Natural killer cell (primary cell): ENCODE measurements around the gene DUS4L. TPM values are rescaled to one million over a fixed set of nuclear protein-coding genes. Genes with fewer than 3 reads are reported as not detected.

ENCODE experiments used
- ATAC-seq, 3 donors: fragments of 150-1000 bp in 2 of 3; fragments of 200-7000 bp in 1 of 3; cut with Tn5 transposase; 1 replicate in 1 of 3; 2 replicates in 2 of 3; pipeline ENCODE4 v1.10.0; 2021; ENCODE audit warnings: mild to moderate bottlenecking in 2 of 3, moderate library complexity in 2 of 3
- DNase-seq, 2 donors: peaks; one replicate each; pipeline versions ENCODE4 v3.0.0 to v3.0.0-alpha.2; 2013 to 2021; ENCODE audit warnings: mixed read lengths in 1 of 2
- H3K27ac ChIP-seq: one replicate; pipeline ENCODE4 v1.5.1; 2013; ENCODE audit warnings: mild to moderate bottlenecking, low read length
- H3K27me3 ChIP-seq: one replicate; pipeline ENCODE4 v1.6.1; 2013; ENCODE audit warnings: low read length; ENCODE audit not compliant: control insufficient read depth, insufficient read depth
- H3K36me3 ChIP-seq: one replicate; pipeline ENCODE4 v1.6.1; 2013; ENCODE audit warnings: low read length; ENCODE audit not compliant: control insufficient read depth, insufficient read depth
- H3K4me1 ChIP-seq: one replicate; pipeline ENCODE4 v1.6.1; 2013; ENCODE audit warnings: low read length; ENCODE audit not compliant: control insufficient read depth, insufficient read depth
- H3K4me3 ChIP-seq: one replicate; pipeline ENCODE4 v1.5.1; 2013; ENCODE audit warnings: low read length
- H3K9me3 ChIP-seq: one replicate; pipeline ENCODE4 v1.6.1; 2013; ENCODE audit warnings: low read length; ENCODE audit not compliant: control insufficient read depth, insufficient read depth
- H3K27ac Mint-ChIP-seq, 2 donors: one replicate each; pipeline ENCODE4 v1.8.0; 2022; ENCODE audit warnings: mild to moderate bottlenecking in 2 of 2, mixed read lengths in 2 of 2, moderate library complexity in 1 of 2
- H3K27me3 Mint-ChIP-seq, 2 donors: one replicate each; pipeline ENCODE4 v1.8.0; 2022; ENCODE audit warnings: low read depth in 2 of 2, mixed read lengths in 2 of 2
- H3K36me3 Mint-ChIP-seq: one replicate; pipeline ENCODE4 v1.8.0; 2022; ENCODE audit warnings: mixed read lengths
- H3K4me1 Mint-ChIP-seq, 2 donors: one replicate each; pipeline ENCODE4 v1.8.0; 2022; ENCODE audit warnings: mixed read lengths in 2 of 2
- H3K4me3 Mint-ChIP-seq: one replicate; pipeline ENCODE4 v1.8.0; 2022; ENCODE audit warnings: mild to moderate bottlenecking, moderate library complexity, mixed read lengths
- H3K9me3 Mint-ChIP-seq, 2 donors: one replicate each; pipeline ENCODE4 v1.8.0; 2022; ENCODE audit warnings: mixed read lengths in 2 of 2
- WGBS: methylation state at CpG from one replicate; pipeline ENCODE4 v1.1.7; 2013; ENCODE audit warnings: missing lambda C conversion rate; ENCODE audit not compliant: insufficient coverage; 5-methylcytosine and 5-hydroxymethylcytosine counted together
- intact Hi-C: fragments of 100-400 bp; cut with micrococcal nuclease; formaldehyde crosslinking; loops from one replicate; pipeline ENCODE4 v1.14.2; 2022
- total RNA-seq, 4 donors: library from RNA; stranded (reverse); fragments of 120-200 nt in 1 of 4; gene quantifications; one replicate each; pipeline versions ENCODE4 v1.2.3 to v1.2.4, GENCODE V29; 2013 to 2022
- TF ChIP-seq, protein P1 (sequence below): fragments of 200-600 bp; IDR thresholded peaks from one replicate; pipeline ENCODE4 v1.8.0; 2022; ENCODE audit warnings: antibody characterized with exemption

Gene DUS4L
- total RNA-seq, 3 donors from 2014 or later (not counting 1 experiment from before 2014, with no cell fraction given), result 5.5 to 10.5 (median 9.1) TPM

DNA sequence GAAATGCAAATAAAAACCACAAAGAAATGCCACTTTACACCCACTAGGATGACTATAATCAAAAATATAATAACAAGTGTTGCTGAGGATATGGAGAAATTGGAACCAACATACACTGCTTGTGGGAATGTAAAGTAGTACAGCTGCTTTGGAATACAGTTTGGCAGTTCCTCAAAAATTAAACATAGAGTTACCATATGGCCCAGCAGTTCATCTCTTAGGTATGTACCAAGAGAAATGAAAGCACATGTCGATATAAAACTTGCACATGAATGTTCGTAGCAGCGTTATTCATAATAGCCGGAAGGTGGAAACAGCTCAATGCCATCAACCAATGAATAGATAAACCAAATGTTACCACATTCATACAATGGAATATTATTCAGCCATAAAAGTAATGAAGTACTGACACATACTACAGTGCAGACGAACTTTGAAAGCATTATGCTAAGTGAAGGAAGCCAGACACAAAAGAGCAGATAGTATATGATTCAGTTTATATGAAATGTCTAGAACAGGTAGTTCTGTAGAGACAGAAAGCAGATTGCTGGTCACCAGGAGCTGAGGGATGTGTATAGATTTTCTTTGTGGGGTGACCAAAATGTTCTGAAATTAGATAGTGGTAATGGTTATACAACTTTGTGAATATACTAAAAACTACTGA lies 28.7 kb downstream of the DUS4L start:
- H3K9me3 Mint-ChIP-seq, result no peaks in the 10 kb centered on the region
- DNase-seq (no peak), ATAC-seq (no peak)
- TF ChIP-seq, protein P1, sequence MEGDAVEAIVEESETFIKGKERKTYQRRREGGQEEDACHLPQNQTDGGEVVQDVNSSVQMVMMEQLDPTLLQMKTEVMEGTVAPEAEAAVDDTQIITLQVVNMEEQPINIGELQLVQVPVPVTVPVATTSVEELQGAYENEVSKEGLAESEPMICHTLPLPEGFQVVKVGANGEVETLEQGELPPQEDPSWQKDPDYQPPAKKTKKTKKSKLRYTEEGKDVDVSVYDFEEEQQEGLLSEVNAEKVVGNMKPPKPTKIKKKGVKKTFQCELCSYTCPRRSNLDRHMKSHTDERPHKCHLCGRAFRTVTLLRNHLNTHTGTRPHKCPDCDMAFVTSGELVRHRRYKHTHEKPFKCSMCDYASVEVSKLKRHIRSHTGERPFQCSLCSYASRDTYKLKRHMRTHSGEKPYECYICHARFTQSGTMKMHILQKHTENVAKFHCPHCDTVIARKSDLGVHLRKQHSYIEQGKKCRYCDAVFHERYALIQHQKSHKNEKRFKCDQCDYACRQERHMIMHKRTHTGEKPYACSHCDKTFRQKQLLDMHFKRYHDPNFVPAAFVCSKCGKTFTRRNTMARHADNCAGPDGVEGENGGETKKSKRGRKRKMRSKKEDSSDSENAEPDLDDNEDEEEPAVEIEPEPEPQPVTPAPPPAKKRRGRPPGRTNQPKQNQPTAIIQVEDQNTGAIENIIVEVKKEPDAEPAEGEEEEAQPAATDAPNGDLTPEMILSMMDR, result no peak
- Histone ChIP-seq H3K36me3 (peaks cover 8% of the 10 kb centered on the region), H3K27ac (no peak overlapping the region), H3K27me3 (no peaks in the 10 kb centered on the region), H3K4me1 (no peaks in the 10 kb centered on the region), H3K9me3 (no peaks in the 10 kb centered on the region), H3K4me3 (no peak overlapping the region)
- no peak overlapping the region for H3K4me3 Mint-ChIP-seq
- no peaks in the 10 kb centered on the region for H3K4me1 Mint-ChIP-seq
- intact Hi-C loops, result no loop called here
- no peak overlapping the region for H3K27ac Mint-ChIP-seq
- H3K36me3 Mint-ChIP-seq, result peaks cover 9% of the 10 kb centered on the region
- H3K27me3 Mint-ChIP-seq, result no peaks in the 10 kb centered on the region
- WGBS, result 96% methylated on average over 5 of the region's 5 CpGs

DNA sequence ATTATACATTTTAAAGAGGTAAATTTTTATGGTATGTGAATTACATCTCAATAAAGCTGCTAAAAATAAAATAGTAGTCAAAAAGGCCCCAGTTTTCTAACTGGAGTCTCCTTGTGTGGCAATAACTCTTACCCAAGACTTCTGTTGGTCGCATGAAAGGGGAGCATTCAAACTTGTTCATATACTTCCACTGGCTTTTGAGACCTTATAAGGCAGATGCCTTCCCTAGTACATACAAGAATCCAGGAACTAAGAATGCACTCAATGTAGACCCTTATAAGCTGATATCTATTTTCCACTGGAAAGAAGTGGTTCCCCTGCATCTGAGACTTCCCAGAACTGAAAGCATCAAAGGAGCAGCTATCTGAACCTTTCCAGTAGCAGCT lies 29.2 kb downstream of the DUS4L start:
- no peak overlapping the region for H3K27ac ChIP-seq
- H3K4me3 ChIP-seq, result no peak overlapping the region
- H3K9me3 ChIP-seq, result no peaks in the 10 kb centered on the region
- Mint-ChIP-seq H3K9me3 (no peaks in the 10 kb centered on the region), H3K4me1 (no peaks in the 10 kb centered on the region), H3K4me3 (no peak overlapping the region), H3K36me3 (peaks cover 9% of the 10 kb centered on the region), H3K27me3 (no peaks in the 10 kb centered on the region), H3K27ac (no peak overlapping the region)
- intact Hi-C loops, result no loop called here
- TF ChIP-seq, protein P1, result no peak
- DNase-seq, result no peak
- peaks cover 8% of the 10 kb centered on the region for H3K36me3 ChIP-seq
- H3K4me1 ChIP-seq, result no peaks in the 10 kb centered on the region
- H3K27me3 ChIP-seq, result no peaks in the 10 kb centered on the region
- ATAC-seq, result no peak
- WGBS, result 97% methylated on average over 1 of the region's 1 CpG

DNA sequence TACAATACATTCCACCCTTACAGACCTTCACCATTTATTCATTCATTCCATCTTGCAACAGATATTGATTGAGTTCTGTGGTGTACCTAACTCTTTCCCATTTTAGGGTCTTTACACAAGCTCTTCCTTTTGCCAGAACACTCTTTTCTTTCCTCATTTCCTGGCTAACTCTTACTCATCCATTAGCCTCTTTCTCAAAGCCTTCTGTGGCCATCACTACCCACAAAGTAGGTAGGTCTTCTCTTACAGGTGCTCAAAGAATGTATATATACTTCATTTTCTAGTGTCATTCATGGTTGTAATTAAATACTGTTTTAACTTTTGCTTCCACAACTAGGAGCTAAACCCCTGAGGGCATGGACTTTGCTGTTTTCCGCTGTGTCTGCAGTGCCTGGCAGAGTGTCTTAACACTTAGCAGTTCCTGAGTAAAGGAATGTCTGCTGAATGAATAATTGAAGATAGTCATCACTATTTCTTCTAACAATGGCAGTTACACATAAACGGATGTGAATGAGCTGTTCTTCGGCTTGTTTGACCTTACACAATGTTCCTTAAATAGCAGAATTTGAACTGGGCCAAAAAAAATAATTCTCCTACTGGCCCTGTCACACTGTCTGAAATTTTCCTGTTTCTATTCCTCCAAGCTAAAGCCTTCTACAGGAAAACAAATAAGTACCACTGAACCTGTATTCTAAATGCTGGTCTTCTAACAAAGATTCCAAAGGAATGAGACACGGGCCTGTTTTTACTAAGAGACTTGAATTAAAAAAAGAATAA lies 31.4 kb downstream of the DUS4L start:
- H3K36me3 Mint-ChIP-seq, result peaks cover 9% of the 10 kb centered on the region

More for the DNA sequence above, 31.4 kb downstream of the DUS4L start:
- no peaks in the 10 kb centered on the region for H3K27me3 Mint-ChIP-seq
- ATAC-seq, result no peak
- Histone ChIP-seq H3K4me1 (no peaks in the 10 kb centered on the region), H3K27me3 (no peaks in the 10 kb centered on the region), H3K27ac (no peak overlapping the region), H3K9me3 (no peaks in the 10 kb centered on the region), H3K4me3 (no peak overlapping the region), H3K36me3 (peaks cover 8% of the 10 kb centered on the region)
- DNase-seq, result no peak
- H3K27ac Mint-ChIP-seq, result no peak overlapping the region
- no peaks in the 10 kb centered on the region for H3K9me3 Mint-ChIP-seq
- 95% methylated on average over 3 of the region's 4 CpGs for WGBS
- no peak overlapping the region for H3K4me3 Mint-ChIP-seq
- TF ChIP-seq, protein P1, result no peak
- no peaks in the 10 kb centered on the region for H3K4me1 Mint-ChIP-seq
- intact Hi-C loops, result no loop called here
